Stomach (tissue), 9 donors: Measurements from ENCODE around the gene GARIN3. TPM values are rescaled to one million over a fixed set of nuclear protein-coding genes. Genes with fewer than 3 reads are reported as not detected.

ENCODE experiments used
- DNase-seq, 2 donors: peaks; one replicate each; pipeline versions ENCODE4 v3.0.0 to v3.0.0-alpha.2; 2013 to 2019
- H3K27ac ChIP-seq, 5 donors: fragments of 200-600 bp in 4 of 5; sonication (generic) in 4 of 5; one replicate each; pipeline ENCODE4 v1.5.1; 2013 to 2019; ENCODE audit warnings: mild to moderate bottlenecking in 1 of 5, moderate library complexity in 1 of 5
- H3K27me3 ChIP-seq, 3 donors: fragments of 200-600 bp; sonication (generic); one replicate each; pipeline ENCODE4 v1.5.1; 2017 to 2019; ENCODE audit warnings: mixed run types in 1 of 3
- H3K36me3 ChIP-seq, 4 donors: fragments of 200-600 bp; sonication (generic); 1 replicate in 3 of 4; 2 replicates in 1 of 4; pipeline ENCODE4 v1.5.1; 2016 to 2019
- H3K4me1 ChIP-seq, 4 donors: fragments of 200-600 bp; sonication (generic); one replicate each; pipeline ENCODE4 v1.5.1; 2016 to 2019
- H3K4me3 ChIP-seq, 4 donors: fragments of 200-600 bp; sonication (generic) in 3 of 4; one replicate each; pipeline ENCODE4 v1.5.1; 2016 to 2019; ENCODE audit warnings: mild to moderate bottlenecking in 1 of 4
- H3K9me3 ChIP-seq, 4 donors: fragments of 200-600 bp; sonication (generic); one replicate each; pipeline ENCODE4 v1.5.1; 2016 to 2019
- EP300 ChIP-seq: sonication (generic); formaldehyde crosslinking; IDR thresholded peaks from one replicate; pipeline ENCODE4 v1.6.1; 2017; ENCODE audit warnings: antibody characterized with exemption
- POLR2A ChIP-seq, 4 donors: fragments of 450-650 bp; IDR thresholded peaks; one replicate each; pipeline ENCODE4 v1.6.1; 2016; ENCODE audit warnings: antibody characterized with exemption in 4 of 4, control low read depth in 2 of 4, mild to moderate bottlenecking in 1 of 4, moderate library complexity in 1 of 4
- POLR2AphosphoS5 ChIP-seq, 3 donors: sonication (generic); formaldehyde crosslinking; IDR thresholded peaks; one replicate each; pipeline ENCODE4 v1.6.1; 2016; ENCODE audit warnings: antibody characterized with exemption in 3 of 3
- WGBS, 5 donors: extraction: QIAGEN DNeasy Blood & Tissue Kit in 3 of 5; methylation state at CpG; one replicate each; pipeline versions ENCODE4 v1.1.5 to v1.1.7; 2013 to 2018; 5-methylcytosine and 5-hydroxymethylcytosine counted together
- intact Hi-C: fragments of 100-400 bp; cut with DNase I; formaldehyde crosslinking; loops from one replicate; pipeline ENCODE4 v1.15.1; 2023; ENCODE audit warnings: low total_unique reads
- polyA plus RNA-seq, 3 donors: library from polyadenylated mRNA; stranded (reverse); fragments of 200-250 nt; gene quantifications; one replicate each; pipeline ENCODE4 v1.2.3, GENCODE V29; 2013
- total RNA-seq, 5 donors: library from RNA; depleted of rRNA; stranded (reverse); fragments of >200 nt; gene quantifications; one replicate each; pipeline versions ENCODE4 v1.1.0 to v1.2.3, GENCODE V29; 2014 to 2016
- TF ChIP-seq, protein P1 (sequence below), 7 experiments: fragments of 450-650 bp in 4 of 7; fragments of 200-600 bp in 3 of 7; sonication (generic) in 3 of 7; IDR thresholded peaks; one replicate each; pipeline ENCODE4 v1.5.1; 2016 to 2019; ENCODE audit warnings: antibody characterized with exemption in 7 of 7, control low read depth in 2 of 7, mild to moderate bottlenecking in 1 of 7
- donor health status: healthy with polysubstance abuse.
- donor health status: Bipolar disorder and iron deficiency.
- donor health status: healthy.

The GARIN3 gene
- total and polyA plus RNA-seq, 8 donors: not detected

DNA sequence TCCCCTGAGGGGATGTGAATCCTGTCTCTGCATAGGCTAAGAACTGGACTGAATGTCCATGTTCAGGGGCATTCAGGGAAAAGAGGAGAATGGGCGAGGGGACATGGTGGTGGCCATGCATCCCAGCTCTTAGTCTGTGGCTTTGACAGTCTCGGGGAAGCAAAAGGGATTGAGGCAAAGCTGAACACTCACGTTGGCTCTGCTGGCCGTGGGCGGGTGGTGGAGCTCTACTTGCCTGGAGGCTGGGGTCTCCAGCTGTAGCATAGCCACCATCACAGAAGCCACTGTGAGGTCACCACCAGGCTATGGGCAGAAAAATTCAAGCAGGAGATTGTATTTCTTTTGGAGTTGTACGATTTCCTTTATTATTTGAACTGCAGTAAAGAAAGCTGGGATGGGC is 4.1 kb downstream of the GARIN3 start:
- WGBS, 5 donors: 75 to 89% (median 88%) methylated on average over 6 of the region's 6 CpGs
- no peaks in the 10 kb centered on the region for H3K4me1 ChIP-seq
- H3K36me3 ChIP-seq: no peaks in the 10 kb centered on the region
- no peak for DNase-seq
- no peak for TF ChIP-seq POLR2A (IDR thresholded peaks at IDR 0.05)
- TF ChIP-seq EP300: no peak
- TF ChIP-seq, protein P1, sequence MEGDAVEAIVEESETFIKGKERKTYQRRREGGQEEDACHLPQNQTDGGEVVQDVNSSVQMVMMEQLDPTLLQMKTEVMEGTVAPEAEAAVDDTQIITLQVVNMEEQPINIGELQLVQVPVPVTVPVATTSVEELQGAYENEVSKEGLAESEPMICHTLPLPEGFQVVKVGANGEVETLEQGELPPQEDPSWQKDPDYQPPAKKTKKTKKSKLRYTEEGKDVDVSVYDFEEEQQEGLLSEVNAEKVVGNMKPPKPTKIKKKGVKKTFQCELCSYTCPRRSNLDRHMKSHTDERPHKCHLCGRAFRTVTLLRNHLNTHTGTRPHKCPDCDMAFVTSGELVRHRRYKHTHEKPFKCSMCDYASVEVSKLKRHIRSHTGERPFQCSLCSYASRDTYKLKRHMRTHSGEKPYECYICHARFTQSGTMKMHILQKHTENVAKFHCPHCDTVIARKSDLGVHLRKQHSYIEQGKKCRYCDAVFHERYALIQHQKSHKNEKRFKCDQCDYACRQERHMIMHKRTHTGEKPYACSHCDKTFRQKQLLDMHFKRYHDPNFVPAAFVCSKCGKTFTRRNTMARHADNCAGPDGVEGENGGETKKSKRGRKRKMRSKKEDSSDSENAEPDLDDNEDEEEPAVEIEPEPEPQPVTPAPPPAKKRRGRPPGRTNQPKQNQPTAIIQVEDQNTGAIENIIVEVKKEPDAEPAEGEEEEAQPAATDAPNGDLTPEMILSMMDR (IDR thresholded peaks at IDR 0.05): no peak
- no peak for TF ChIP-seq POLR2AphosphoS5 (IDR thresholded peaks at IDR 0.05)
- no peak overlapping the region for H3K27ac ChIP-seq
- peaks cover 0 to 7% (median 0%) of the 10 kb centered on the region in 3 donors for H3K27me3 ChIP-seq
- no peaks in the 10 kb centered on the region for H3K9me3 ChIP-seq
- H3K4me3 ChIP-seq: no peak overlapping the region
- intact Hi-C loops: no loop called here

DNA sequence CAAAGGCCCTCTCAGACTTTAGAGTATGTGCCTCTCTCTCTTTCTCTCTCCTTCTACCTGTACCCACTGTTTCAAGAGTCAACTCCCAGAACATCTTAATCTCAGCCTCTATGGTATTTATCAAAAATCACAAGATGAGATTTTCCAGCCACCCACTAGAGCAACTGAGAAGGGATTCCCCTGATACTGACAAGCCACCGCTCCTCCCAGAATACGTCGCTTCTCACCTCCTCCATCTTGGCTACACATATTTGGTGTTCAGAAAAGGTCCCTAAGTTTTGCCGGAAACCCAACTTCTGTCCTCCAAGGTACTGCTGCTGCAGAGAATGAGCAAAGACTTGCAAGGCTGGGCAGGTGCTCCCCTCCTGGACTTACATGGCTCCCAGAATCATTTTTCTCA is 6.1 kb downstream of the GARIN3 start:
- Histone ChIP-seq H3K4me3 (no peak overlapping the region), H3K27me3 (peaks cover 0 to 7% (median 0%) of the 10 kb centered on the region in 3 donors), H3K9me3 (no peaks in the 10 kb centered on the region), H3K27ac (no peak overlapping the region), H3K4me1 (no peaks in the 10 kb centered on the region), H3K36me3 (no peaks in the 10 kb centered on the region)
- intact Hi-C loops: no loop called here
- no peak for TF ChIP-seq POLR2AphosphoS5 (IDR thresholded peaks at IDR 0.05)
- no peak for TF ChIP-seq POLR2A (IDR thresholded peaks at IDR 0.05)
- no peak for TF ChIP-seq EP300
- TF ChIP-seq, protein P1 (IDR thresholded peaks at IDR 0.05): no peak
- no peak for DNase-seq
- 82 to 88% (median 88%) methylated on average over 4 of the region's 4 CpGs for WGBS, 5 donors

DNA sequence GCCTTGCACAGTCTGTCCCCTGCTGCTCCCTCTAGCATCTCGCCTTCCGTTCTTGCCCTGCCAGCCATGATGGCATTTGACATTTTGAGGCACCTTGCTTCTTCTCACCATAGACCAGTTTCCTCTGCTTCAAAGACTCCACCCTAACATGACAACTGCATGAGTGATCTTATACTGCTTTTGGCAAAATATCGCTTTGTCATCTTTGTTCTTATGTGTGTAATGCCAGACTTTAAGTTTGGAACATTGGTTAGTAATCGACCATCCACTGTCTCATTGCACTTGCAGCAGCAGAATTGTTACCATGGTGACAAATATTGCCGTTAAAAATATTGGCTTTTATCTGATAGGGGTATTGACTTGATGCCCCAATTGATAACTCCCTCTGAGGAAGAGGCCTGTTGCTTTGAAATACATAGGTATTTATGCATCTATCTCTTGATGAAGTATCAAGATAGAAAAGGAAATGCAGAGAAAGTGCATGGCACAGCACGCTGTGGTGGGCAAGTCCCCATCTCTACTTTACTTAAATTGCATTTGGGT is 6.8 kb downstream of the GARIN3 start:
- no peak for DNase-seq
- Histone ChIP-seq H3K4me3 (no peak overlapping the region), H3K9me3 (no peaks in the 10 kb centered on the region), H3K27ac (no peak overlapping the region), H3K4me1 (no peaks in the 10 kb centered on the region), H3K27me3 (peaks cover 0 to 7% (median 0%) of the 10 kb centered on the region in 3 donors), H3K36me3 (no peaks in the 10 kb centered on the region)
- WGBS, 5 donors: 78 to 83% (median 80%) methylated on average over 6 of the region's 6 CpGs
- TF ChIP-seq, protein P1 (IDR thresholded peaks at IDR 0.05): no peak
- TF ChIP-seq POLR2A (IDR thresholded peaks at IDR 0.05) (no peak), EP300 (no peak), POLR2AphosphoS5 (IDR thresholded peaks at IDR 0.05) (no peak)
- intact Hi-C loops: no loop called here

DNA sequence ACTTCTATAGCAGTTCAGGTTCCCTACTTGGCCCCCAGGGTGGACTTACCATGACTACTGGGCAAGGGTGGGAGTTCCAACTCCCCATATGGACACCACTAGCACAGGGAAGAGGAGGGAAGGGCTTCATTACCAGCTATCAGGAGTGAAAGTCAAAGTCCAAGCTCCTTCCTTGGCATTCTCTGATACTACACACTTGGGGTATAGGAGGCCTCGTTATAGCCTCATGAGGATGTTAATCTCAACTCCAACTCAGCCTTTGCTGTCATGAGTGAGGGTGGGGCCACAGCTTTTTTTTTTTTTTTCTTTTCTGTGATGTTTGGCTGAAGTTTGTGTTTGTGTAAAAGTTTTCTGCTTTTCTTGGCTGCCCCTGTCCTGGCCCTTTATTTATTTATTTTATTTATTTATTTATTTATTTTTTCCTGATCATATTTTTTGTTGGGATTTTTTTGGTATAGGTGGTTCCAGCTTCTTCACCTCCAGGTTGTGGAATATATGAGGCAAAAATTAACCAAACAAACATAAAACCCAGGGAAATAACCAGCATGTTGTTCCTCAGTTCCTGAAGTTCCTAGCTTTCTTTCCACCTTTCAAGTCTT is 8.7 kb downstream of the GARIN3 start:
- no peak for DNase-seq
- H3K27me3 ChIP-seq: no peaks in the 10 kb centered on the region
- intact Hi-C loops: no loop called here
- H3K27ac ChIP-seq: no peak overlapping the region
- no peaks in the 10 kb centered on the region for H3K9me3 ChIP-seq
- no peak overlapping the region for H3K4me3 ChIP-seq
- no peaks in the 10 kb centered on the region for H3K36me3 ChIP-seq
- TF ChIP-seq, protein P1 (IDR thresholded peaks at IDR 0.05): no peak
- TF ChIP-seq POLR2AphosphoS5 (IDR thresholded peaks at IDR 0.05) (no peak), EP300 (no peak), POLR2A (IDR thresholded peaks at IDR 0.05) (no peak)
- H3K4me1 ChIP-seq: no peaks in the 10 kb centered on the region
- 45 to 80% (median 57%) methylated on average over 1 of the region's 1 CpG for WGBS, 5 donors
